Activated CD4-positive, alpha-beta memory T cell treated with anti-CD3 and anti-CD28 coated beads for 36 hours (primary cell): ENCODE measurements around the gene RAD51AP1. TPM values are rescaled to one million over a fixed set of nuclear protein-coding genes. Genes with fewer than 3 reads are reported as not detected.
"Not testable (repeated sequence)": the region's sequence is repeated elsewhere in the genome, so short reads cannot be mapped to it uniquely, and the experiment has no call there.

ENCODE experiments used
- CTCF ChIA-PET: fragments of 350-600 bp; sonication (Branson Sonifier 250); formaldehyde crosslinking; loops from one replicate; lab custom pipeline; 2021; ENCODE audit warnings: antibody characterized with exemption, inconsistent platforms; lab: Charles Lee
- POLR2A ChIA-PET: fragments of 350-600 bp; sonication (Branson Sonifier 250); formaldehyde crosslinking; loops from one replicate; lab custom pipeline; 2021; ENCODE audit warnings: antibody characterized with exemption; lab: Charles Lee
- DNase-seq: peaks from one replicate; pipeline ENCODE4 v3.0.0-alpha.2; 2020
- H3K27ac Mint-ChIP-seq: one replicate; pipeline ENCODE4 v1.8.0; 2021; ENCODE audit warnings: mixed read lengths
- H3K27me3 Mint-ChIP-seq: one replicate; pipeline ENCODE4 v1.8.0; 2021; ENCODE audit warnings: mixed read lengths
- H3K36me3 Mint-ChIP-seq: one replicate; pipeline ENCODE4 v1.8.0; 2021; ENCODE audit warnings: mixed read lengths
- H3K4me1 Mint-ChIP-seq: one replicate; pipeline ENCODE4 v1.8.0; 2021; ENCODE audit warnings: low read depth, mixed read lengths
- H3K4me3 Mint-ChIP-seq: one replicate; pipeline ENCODE4 v1.8.0; 2021; ENCODE audit warnings: mild to moderate bottlenecking, mixed read lengths
- H3K9me3 Mint-ChIP-seq: one replicate; pipeline ENCODE4 v1.8.0; 2021; ENCODE audit warnings: mixed read lengths
- intact Hi-C: fragments of 100-400 bp; cut with micrococcal nuclease; formaldehyde crosslinking; loops from one replicate; pipeline ENCODE4 v1.15.1; 2023
- total RNA-seq, 2 experiments: library from RNA; stranded (reverse); gene quantifications; one replicate each; pipeline ENCODE4 v1.2.3, GENCODE V29; 2021

RAD51AP1 gene
- total RNA-seq, 2 experiments from 2014 or later, result 44.6 to 49.7 TPM

- no peaks in the 10 kb centered on the region for H3K9me3 Mint-ChIP-seq
- ChIA-PET CTCF (no interaction called here), POLR2A (no interaction called here)
- no peak overlapping the region for H3K27ac Mint-ChIP-seq
- no peak for DNase-seq
- intact Hi-C loops, result no loop called here
- no peaks in the 10 kb centered on the region for H3K27me3 Mint-ChIP-seq
- H3K4me3 Mint-ChIP-seq, result no peak overlapping the region
- H3K4me1 Mint-ChIP-seq, result no peaks in the 10 kb centered on the region
- H3K36me3 Mint-ChIP-seq, result peaks cover 23% of the 10 kb centered on the region
Measured at GRCh38 chr12:4518106-4518728, 20.5 kb upstream of the RAD51AP1 start.

DNA sequence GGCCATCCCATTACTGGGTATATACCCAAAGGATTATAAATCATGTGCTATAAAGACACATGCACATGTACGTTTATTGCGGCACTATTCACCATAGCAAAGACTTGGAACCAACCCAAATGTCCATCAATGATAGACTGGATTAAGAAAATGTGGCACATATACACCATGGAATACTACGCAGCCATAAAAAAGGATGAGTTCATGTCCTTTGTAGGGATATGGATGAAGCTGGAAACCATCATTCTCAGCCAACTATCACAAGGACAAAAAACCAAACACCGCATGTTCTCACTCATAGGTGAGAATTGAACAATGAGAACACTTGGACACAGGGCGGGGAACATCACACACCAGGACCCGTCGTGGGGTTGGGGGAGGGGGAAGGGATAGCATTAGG lies 15.2 kb upstream of the RAD51AP1 start:
- H3K36me3 Mint-ChIP-seq, result peaks cover 16% of the 10 kb centered on the region
- H3K27me3 Mint-ChIP-seq, POLR2A ChIA-PET, intact Hi-C loops, H3K4me3 Mint-ChIP-seq, H3K4me1 Mint-ChIP-seq, DNase-seq, H3K9me3 Mint-ChIP-seq, H3K27ac Mint-ChIP-seq: not testable (repeated sequence)
- CTCF ChIA-PET, result interaction anchor here (1.3 to 6.2 kb wide), 2 partner anchors 102 to 140 kb away, joined by 3 to 64 read pairs; no protein-coding TSS in a partner anchor

GRCh38 chr12:4526923-4527546 lies 11.7 kb upstream of the RAD51AP1 start:
- Mint-ChIP-seq H3K27ac (no peak overlapping the region), H3K9me3 (no peaks in the 10 kb centered on the region), H3K27me3 (no peaks in the 10 kb centered on the region), H3K4me3 (no peak overlapping the region), H3K4me1 (peaks cover 5% of the 10 kb centered on the region), H3K36me3 (peaks cover 17% of the 10 kb centered on the region)
- POLR2A ChIA-PET, result no interaction called here
- intact Hi-C loops, result loop anchor here (1.0 to 2.0 kb wide), 2 partner anchors 106 to 172 kb away; no protein-coding TSS in a partner anchor
- DNase-seq, result no peak
- CTCF ChIA-PET, result interaction anchor here (1.0 to 6.2 kb wide), 11 partner anchors 10 to 641 kb away, joined by 3 to 64 read pairs (median 4); a partner anchor contains a TSS

DNA sequence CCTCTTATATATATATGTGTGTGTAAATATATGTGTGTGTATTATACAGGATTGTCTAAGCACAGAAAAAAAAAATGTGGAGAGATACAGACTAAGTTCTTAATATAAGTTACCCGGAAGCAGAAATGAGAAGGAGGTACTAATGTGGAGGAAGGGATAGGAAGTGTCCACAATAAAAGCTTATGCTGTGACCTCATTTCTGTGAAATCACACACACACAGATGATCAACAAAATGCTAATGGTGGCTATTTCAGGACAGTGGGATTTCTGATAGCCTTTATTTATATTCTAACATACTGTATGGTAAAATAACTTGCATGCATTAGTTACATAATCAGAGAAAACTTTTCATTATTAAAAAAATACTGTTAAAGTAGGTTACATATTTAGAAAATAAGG lies 8.5 kb upstream of the RAD51AP1 start:
- intact Hi-C loops, result loop anchor here (10.0 kb wide), 1 partner anchor 205 kb away; the partner anchor contains the start of gene TIGAR
- H3K36me3 Mint-ChIP-seq, result peaks cover 8% of the 10 kb centered on the region
- ChIA-PET POLR2A (no interaction called here), CTCF (interaction anchor here (1.4 to 2.3 kb wide), 2 partner anchors 108 to 110 kb away, joined by 4 to 12 read pairs; no protein-coding TSS in a partner anchor)
- H3K9me3 Mint-ChIP-seq, result no peaks in the 10 kb centered on the region
- DNase-seq, result no peak
- peaks cover 5% of the 10 kb centered on the region for H3K4me1 Mint-ChIP-seq
- H3K27me3 Mint-ChIP-seq, result no peaks in the 10 kb centered on the region
- no peak overlapping the region for H3K27ac Mint-ChIP-seq
- no peak overlapping the region for H3K4me3 Mint-ChIP-seq

DNA sequence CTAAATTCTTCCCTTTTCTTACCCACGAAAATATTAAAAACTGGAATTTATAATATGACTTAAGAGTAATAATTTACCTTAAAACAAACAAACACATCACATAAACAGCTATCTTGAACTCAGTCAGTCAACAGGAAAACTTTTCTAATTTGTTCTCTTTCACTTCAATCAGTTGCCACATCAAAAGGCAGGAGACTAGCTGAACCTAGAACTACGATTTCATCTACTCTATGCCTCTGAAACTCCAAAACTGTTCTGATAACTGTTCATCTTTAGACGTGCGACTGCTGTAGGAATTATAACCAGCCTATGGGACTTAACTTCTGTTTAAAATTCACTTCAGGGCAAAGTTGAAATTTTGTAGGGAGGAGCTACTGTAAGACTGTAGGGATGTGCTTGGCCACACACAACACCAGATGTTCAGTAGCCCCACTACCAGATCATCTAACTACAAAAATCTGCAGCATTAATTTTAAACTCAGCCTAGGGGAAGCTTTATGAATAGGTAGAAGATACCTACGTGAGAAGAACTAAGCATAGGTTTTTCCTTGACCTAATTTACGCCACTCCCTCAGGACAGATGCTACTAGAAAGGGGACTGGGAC lies 7.6 kb upstream of the RAD51AP1 start:
- ChIA-PET POLR2A (interaction anchor here (1.3 kb wide), 1 partner anchor 118 kb away, joined by 3 read pairs; the partner anchor contains the start of genes AKAP3 and NDUFA9), CTCF (interaction anchor here (0.9 to 2.3 kb wide), 5 partner anchors 12 to 110 kb away, joined by 3 to 12 read pairs (median 3); no protein-coding TSS in a partner anchor)
- Mint-ChIP-seq H3K4me3 (no peak overlapping the region), H3K4me1 (peaks cover 5% of the 10 kb centered on the region), H3K36me3 (peaks cover 6% of the 10 kb centered on the region), H3K27me3 (no peaks in the 10 kb centered on the region), H3K27ac (no peak overlapping the region), H3K9me3 (no peaks in the 10 kb centered on the region)
- intact Hi-C loops, result loop anchor here (10.0 kb wide), 1 partner anchor 206 kb away; the partner anchor contains the start of gene TIGAR
- no peak for DNase-seq

DNA sequence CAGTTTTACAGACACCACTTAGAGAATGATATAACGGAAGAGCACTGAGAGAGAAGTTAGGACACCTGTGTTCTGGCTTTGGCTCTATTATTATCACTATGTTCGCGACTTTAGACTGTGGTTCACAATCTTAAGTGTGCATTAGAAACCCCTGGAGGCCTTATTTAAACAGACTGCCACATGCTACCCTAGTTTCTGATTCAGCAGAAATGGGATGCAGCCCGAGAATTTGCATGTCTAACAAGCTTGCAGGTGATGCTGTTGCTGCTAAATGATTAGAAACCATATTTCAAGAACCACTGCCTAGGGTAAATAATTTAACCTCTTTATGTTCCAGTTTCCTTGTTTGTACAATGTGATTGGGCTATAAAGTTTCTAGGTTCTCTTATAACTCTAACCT lies 3.6 kb upstream of the RAD51AP1 start:
- Mint-ChIP-seq H3K4me3 (no peak overlapping the region), H3K27ac (no peak overlapping the region), H3K27me3 (no peaks in the 10 kb centered on the region), H3K9me3 (no peaks in the 10 kb centered on the region), H3K4me1 (peaks cover 28% of the 10 kb centered on the region), H3K36me3 (peaks cover 9% of the 10 kb centered on the region)
- intact Hi-C loops, result loop anchor here (10.0 kb wide), 1 partner anchor 210 kb away; the partner anchor contains the start of gene TIGAR
- DNase-seq, result no peak
- POLR2A ChIA-PET, result no interaction called here
- CTCF ChIA-PET, result interaction anchor here (1.4 kb wide), 1 partner anchor 10 kb away, joined by 5 read pairs; no protein-coding TSS in a partner anchor

DNA sequence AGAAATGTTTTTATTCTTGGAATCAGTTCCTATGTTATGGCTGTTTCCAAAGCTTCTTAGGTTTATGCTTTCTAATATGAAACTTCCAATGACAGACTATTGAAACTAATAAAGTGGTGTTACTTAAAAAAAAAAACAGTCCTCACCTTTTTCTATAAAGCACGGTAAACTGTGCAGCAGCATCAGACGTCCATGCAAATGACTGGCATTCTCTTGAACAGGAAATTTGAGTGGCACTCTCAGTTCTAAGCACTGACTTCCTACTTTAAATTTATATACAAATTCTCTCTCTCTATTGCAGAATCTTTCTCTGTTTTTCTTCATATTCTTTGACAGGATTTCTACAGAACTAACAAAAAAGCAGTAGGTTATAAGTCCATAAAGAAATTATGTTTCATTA lies 2.8 kb upstream of the RAD51AP1 start:
- Mint-ChIP-seq H3K4me1 (peaks cover 25% of the 10 kb centered on the region), H3K27ac (no peak overlapping the region), H3K36me3 (peaks cover 9% of the 10 kb centered on the region), H3K27me3 (no peaks in the 10 kb centered on the region), H3K9me3 (no peaks in the 10 kb centered on the region), H3K4me3 (no peak overlapping the region)
- CTCF ChIA-PET, result no interaction called here
- intact Hi-C loops, result loop anchor here (10.0 kb wide), 1 partner anchor 211 kb away; the partner anchor contains the start of gene TIGAR
- no peak for DNase-seq
- POLR2A ChIA-PET, result no interaction called here

DNA sequence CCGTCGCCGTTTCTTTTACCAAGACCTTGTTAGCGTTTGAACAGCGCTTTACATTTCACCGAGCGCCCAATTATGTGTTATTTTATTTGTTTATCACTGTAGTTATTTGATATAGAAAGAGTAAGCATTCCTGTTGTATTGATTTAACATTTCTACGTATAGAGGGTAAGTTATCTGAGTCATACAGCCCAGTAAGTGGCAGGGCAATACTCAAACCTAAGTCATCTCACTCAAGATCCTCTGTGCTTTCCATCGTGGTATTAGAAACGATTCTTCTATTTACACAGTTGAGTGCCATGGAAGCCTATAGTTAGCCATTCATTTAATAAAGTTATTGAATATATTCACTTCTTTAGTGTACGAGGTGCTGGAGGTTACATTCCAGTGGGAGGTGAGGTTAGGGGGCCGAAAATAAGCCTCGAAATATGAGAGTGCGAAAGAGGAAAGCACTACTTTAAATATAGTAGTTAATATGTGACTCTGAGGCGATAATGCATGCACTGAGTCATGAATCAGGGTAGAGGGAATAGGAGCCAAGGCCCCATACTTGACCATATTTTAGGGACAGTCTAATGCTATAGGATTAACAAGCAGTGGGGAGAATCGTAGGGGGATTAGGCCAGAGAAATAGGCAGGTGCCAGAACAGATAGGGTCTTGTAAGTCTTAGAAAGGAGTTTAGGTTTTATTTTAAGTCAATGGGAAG lies 629 bp downstream of the RAD51AP1 start:
- no peaks in the 10 kb centered on the region for H3K9me3 Mint-ChIP-seq
- peak overlapping the region; percentile 94 for H3K4me3 Mint-ChIP-seq
- peak overlapping the region; percentile 98 for H3K27ac Mint-ChIP-seq
- no peak for DNase-seq
- intact Hi-C loops, result loop anchor here (2.0 to 10.0 kb wide), 2 partner anchors 33 to 215 kb away; partner anchors contain the start of gene TIGAR
- H3K27me3 Mint-ChIP-seq, result no peaks in the 10 kb centered on the region
- peaks cover 25% of the 10 kb centered on the region for H3K4me1 Mint-ChIP-seq
- ChIA-PET POLR2A (interaction anchor here (2.1 kb wide), 1 partner anchor 110 kb away, joined by 5 read pairs; the partner anchor contains the start of genes AKAP3 and NDUFA9), CTCF (interaction anchor here (1.3 kb wide), 1 partner anchor 119 kb away, joined by 4 read pairs; no protein-coding TSS in a partner anchor)
- peaks cover 20% of the 10 kb centered on the region for H3K36me3 Mint-ChIP-seq

GRCh38 chr12:4540170-4540569 lies 1.5 kb downstream of the RAD51AP1 start:
- Mint-ChIP-seq H3K4me1 (peaks cover 25% of the 10 kb centered on the region), H3K36me3 (peaks cover 28% of the 10 kb centered on the region)

GRCh38 chr12:4540638-4541037 lies 1.9 kb downstream of the RAD51AP1 start:
- H3K36me3 Mint-ChIP-seq, result peaks cover 28% of the 10 kb centered on the region
- H3K4me3 Mint-ChIP-seq, result no peak overlapping the region
- no peak for DNase-seq
- ChIA-PET POLR2A (interaction anchor here (0.6 kb wide), 1 partner anchor 217 kb away, joined by 6 read pairs; no protein-coding TSS in a partner anchor), CTCF (interaction anchor here (0.9 to 1.4 kb wide), 3 partner anchors 13 to 737 kb away, joined by 3 to 4 read pairs (median 4); no protein-coding TSS in a partner anchor)
- H3K27ac Mint-ChIP-seq, result no peak overlapping the region
- intact Hi-C loops, result no loop called here
- H3K4me1 Mint-ChIP-seq, result peaks cover 25% of the 10 kb centered on the region
- H3K27me3 Mint-ChIP-seq, result no peaks in the 10 kb centered on the region
- no peaks in the 10 kb centered on the region for H3K9me3 Mint-ChIP-seq

More at GRCh38 chr12:4540170-4540569, 1.5 kb downstream of the RAD51AP1 start:
- Mint-ChIP-seq H3K27me3 (no peaks in the 10 kb centered on the region), H3K9me3 (no peaks in the 10 kb centered on the region), H3K27ac (peak overlapping the region; percentile 98), H3K4me3 (peak overlapping the region; percentile 94)
- ChIA-PET CTCF (interaction anchor here (0.9 to 1.4 kb wide), 3 partner anchors 13 to 737 kb away, joined by 3 to 4 read pairs (median 4); no protein-coding TSS in a partner anchor), POLR2A (interaction anchor here (0.6 kb wide), 1 partner anchor 217 kb away, joined by 6 read pairs; no protein-coding TSS in a partner anchor)
- DNase-seq, result no peak
- intact Hi-C loops, result no loop called here

GRCh38 chr12:4545195-4545594 lies 6.5 kb downstream of the RAD51AP1 start:
- Mint-ChIP-seq H3K9me3 (no peaks in the 10 kb centered on the region), H3K27me3 (no peaks in the 10 kb centered on the region), H3K36me3 (peaks cover 35% of the 10 kb centered on the region), H3K4me3 (no peak overlapping the region), H3K4me1 (no peaks in the 10 kb centered on the region), H3K27ac (no peak overlapping the region)
- POLR2A ChIA-PET, result no interaction called here
- CTCF ChIA-PET, result interaction anchor here (1.0 kb wide), 1 partner anchor 19 kb away, joined by 4 read pairs; no protein-coding TSS in a partner anchor
- intact Hi-C loops, result no loop called here
- DNase-seq, result no peak
